GM18858 (cell line): Measurements from ENCODE around the gene KNOP1.

ENCODE experiments used
- ATAC-seq: cut with Tn5 transposase; IDR thresholded peaks from one replicate; pipeline ENCODE4 v1.9.1; 2021; ENCODE audit not compliant: unreplicated experiment

Gene KNOP1, protein sequence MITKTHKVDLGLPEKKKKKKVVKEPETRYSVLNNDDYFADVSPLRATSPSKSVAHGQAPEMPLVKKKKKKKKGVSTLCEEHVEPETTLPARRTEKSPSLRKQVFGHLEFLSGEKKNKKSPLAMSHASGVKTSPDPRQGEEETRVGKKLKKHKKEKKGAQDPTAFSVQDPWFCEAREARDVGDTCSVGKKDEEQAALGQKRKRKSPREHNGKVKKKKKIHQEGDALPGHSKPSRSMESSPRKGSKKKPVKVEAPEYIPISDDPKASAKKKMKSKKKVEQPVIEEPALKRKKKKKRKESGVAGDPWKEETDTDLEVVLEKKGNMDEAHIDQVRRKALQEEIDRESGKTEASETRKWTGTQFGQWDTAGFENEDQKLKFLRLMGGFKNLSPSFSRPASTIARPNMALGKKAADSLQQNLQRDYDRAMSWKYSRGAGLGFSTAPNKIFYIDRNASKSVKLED

DNA sequence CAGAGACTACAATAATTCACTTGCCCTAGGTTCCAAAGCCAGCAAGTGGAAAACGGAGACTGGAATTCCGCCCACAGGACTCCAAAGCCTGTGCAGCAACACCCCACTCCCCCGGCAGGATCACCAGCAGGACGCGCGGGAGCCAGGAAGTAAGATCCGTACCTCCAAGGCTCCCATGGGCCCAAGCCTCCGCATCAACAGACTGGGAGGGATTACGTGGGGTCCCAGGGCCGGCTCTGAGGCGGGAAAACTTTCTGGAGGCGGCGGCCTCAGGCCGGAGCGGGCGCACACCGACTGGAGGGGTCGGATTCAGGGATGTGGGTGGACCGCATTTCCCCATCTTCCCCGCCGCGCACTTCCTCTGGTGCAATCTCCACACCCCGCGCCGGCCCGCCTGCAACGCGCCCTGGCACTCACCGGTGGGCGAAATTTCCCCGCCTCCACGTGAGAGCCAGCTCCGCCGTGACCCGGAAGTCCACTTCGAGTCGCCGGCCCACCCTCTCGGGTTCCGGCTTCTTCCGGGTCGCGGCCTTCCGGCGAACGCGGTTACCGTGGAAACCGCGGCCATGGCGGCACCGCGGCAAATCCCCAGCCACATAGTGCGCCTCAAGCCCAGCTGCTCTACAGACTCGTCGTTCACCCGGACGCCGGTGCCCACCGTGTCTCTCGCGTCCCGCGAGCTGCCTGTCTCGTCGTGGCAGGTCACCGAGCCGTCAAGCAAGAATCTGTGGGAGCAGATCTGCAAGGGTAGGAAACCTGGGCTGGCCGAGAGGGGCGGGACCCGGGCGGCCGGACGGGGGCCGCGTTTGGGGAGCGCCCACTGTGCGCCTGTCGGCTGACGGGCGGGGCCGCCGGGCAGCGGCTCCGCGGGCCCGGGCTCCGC, at the start of gene KNOP1, which contains the start of gene IQCK:
TSS of gene KNOP1 (minus strand) at position 487 of the 883 bp plus-strand sequence. CDS start 3,192 bp downstream, outside the sequence.
TSS of gene IQCK (plus strand) at position 531 of the 883 bp plus-strand sequence. CDS start at position 567, 36 bp downstream.
- ATAC-seq, result peak; percentile 73

DNA sequence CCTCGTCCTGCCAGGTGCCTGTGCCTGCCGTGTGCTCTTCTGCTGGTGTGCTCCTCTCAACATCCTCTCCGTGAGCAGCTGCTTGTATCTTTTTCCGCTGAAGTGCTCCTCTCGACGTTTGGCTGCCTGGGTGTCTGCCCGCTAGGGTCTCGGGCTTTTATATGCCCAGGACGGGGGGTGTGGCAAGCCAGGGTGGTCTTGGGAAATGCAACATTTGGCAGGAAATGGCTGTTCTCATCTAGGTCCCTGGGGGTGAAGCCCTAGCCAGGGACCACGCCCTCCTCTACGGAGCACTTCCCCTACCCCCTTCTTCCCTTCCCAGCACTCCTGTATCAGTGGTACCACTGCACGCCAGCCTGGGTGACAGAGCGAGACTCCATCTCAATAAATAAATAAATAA, 49.5 kb upstream of the KNOP1 start:
- no peak for ATAC-seq

DNA sequence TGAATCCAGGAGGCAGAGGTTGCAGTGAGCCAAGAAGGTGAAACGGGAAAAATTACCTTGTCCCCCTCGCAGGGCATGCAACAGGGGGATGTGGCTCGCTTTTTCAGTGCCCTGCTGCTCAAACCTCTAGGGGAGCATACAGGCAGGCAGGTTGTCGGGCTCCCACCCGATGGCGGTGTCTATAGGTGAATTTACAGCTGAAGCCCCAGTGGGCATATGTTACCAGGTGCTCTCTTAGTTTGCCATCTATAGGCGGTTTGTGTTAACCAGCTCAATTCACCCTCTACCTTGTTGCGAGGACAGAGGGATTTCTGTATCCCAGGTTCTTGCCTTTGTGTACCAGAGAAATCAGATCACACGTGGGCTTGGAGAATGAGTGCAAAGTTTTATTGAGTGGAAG, 49.0 kb upstream of the KNOP1 start:
- no peak for ATAC-seq

DNA sequence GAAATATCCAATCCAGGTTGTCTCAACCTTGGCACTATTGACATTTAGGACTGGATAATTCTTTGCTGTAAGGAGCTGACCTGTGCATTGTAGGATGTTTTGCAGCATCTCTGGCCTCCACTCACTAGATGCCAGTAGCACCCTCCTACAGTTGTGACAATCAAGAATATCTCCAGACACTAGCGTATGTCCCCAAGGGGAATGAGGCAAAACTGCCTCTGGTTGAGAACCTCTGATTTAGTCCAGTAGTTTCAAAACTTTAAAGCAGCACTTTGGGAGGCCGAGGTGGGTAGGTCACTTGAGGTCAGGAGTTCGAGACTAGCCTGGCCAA, 48.5 kb upstream of the KNOP1 start:
- ATAC-seq, result no peak

DNA sequence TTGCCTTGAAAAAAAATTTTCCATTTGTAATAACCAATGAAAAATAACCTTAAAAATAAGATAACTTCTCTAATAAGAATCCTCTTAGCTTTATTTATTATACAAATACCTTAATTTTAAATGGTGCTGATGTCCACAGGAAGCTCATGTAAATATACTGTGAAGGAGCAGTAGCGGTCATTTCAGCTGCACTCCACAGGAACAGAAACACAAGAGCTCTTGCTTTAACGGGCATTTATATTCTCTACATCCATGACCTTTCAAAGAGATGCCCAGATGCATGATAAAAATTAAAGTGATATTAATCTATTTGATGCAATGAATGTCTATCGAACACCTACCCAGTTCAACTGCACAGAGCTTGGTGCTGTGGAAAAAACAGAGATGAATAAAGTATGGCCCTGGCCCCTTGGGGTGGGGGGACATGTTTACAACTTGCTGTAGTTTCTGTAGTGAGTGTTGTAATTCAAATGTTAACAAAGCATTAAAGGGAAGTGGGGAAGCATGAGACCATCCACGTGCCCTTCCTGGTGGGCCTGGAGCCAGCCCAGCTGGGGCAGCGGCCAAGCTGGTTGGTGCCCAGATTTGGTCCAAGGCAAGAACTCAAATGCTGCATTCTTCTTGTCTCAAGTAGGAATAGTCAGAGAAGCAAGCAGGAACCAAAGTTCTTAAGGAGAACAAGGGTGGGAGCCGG, 48.0 kb upstream of the KNOP1 start:
- ATAC-seq, result no peak

DNA sequence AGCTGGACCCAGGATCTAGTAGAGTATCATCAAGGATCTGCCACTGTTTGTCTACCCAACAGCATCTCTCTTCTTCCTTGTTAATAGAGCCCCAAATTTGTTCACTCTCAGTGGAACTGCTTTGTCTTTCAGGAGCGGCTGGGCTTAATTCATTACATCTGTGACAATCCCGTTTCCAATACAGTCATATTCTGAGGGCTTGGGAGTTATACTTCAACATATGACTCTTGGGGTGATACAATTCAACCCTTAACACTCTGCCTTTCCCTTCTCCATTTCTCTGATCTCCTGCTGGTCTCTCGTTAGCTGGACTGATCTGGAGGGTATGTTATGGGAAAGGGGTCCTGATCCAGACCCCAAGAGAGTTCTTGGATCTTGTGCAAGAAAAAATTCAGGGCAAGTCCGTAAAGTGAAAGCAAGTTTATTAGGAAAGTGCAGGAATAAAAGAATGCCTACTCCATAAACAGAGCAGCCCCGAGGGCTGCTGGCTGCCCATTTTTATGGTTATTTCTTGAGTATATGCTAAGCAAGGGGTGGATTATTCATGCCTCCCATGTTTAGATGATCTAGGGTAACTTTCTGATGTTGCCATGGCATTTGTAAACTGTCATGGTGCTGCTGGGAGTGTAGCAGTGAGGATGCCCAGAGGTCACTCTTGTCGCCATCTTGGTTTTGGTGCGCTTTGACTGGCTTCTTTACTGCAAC, 42.5 kb upstream of the KNOP1 start:
- no peak for ATAC-seq

DNA sequence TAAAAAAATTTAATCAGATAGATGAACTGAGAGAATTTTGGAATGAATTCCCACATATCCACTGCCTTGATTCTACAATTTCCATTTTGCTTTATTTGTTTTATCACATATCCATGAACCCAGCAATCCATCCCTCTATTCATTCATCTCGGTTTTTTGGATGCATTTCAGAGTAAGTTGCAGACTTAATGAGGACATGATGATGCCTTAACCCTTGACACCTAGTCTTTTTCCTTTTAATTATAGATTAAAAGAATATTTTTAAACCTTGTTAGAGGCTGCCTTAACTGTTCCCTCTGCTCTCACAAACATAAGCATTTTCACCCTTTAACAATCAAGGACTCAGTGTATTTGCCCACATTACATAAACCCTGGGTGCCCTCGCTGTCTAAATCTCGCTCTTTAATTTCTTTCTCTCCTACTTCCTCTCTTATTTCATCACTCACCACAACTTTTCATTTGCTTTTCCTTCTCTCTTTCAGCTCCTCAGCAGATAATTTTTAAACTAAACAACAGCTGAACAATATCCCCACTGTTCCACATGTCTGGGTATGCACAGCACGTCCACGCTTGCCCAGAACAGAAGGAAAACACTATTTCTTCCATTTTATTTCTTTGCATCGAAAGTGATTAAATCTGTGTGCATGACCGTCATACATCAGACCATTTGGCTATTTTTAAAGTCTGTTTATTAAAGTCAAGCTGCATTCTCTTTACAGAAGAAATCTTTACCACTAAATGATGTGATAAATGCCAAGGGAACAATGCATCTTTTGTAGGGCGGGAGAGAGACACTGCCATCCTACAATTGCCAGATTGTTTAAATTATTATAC, 40.0 kb upstream of the KNOP1 start:
- ATAC-seq, result no peak

DNA sequence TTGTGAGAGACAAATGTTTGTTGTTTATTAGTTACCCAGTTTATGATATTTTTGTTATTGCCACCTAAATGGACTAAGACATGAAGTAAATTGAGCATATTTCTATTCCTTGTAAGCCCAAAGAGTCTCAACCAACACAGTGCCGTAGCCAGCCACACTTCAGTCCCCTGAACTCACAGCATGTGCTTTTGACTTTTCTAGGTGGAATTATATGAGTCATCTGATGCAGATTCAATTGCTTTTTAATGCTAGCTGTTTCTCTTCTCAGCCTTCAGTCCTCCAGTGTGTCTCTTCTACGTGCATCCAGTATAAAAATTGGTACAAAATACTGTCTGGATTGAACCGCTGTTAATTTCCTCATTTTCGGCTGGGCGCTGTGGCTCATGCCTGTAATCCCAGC, 39.0 kb upstream of the KNOP1 start:
- no peak for ATAC-seq

DNA sequence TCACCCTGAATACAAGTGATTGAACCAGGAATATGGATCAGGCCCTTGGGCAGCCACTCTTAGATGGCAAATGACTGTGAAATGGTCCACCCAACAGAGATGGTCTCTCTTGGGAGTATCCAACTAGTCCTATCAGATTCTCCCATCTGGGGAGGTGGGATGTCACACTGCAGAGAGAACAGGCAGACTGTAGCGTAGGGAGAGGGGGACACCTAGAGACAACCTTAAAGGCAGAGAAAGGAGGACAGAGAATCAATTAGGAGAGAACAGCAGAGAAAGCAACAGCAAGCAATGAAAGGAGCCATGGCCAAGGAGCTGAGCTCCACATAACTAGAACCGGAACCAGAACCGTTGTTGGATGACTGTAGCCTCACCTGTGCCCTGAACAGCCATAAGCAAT, 37.2 kb upstream of the KNOP1 start:
- ATAC-seq, result no peak

DNA sequence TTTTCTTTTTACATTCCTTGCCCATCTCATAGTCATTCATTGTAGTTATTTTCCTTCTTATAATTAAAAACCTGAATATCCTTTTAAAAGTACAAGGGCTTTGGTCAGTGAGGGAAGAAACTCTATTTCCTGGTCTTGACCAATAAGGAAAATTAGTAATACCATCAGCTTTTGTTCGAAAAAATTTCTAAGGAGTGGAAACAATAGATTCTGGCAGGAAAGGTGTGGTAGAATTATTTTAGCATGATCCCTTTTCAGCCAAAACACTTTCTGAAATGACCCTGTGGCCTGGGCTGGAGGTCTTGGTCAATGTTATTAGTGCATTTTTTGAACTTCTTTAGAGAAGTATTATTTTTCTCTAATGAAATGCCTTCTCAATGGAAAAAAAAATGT, 36.6 kb upstream of the KNOP1 start:
- no peak for ATAC-seq

DNA sequence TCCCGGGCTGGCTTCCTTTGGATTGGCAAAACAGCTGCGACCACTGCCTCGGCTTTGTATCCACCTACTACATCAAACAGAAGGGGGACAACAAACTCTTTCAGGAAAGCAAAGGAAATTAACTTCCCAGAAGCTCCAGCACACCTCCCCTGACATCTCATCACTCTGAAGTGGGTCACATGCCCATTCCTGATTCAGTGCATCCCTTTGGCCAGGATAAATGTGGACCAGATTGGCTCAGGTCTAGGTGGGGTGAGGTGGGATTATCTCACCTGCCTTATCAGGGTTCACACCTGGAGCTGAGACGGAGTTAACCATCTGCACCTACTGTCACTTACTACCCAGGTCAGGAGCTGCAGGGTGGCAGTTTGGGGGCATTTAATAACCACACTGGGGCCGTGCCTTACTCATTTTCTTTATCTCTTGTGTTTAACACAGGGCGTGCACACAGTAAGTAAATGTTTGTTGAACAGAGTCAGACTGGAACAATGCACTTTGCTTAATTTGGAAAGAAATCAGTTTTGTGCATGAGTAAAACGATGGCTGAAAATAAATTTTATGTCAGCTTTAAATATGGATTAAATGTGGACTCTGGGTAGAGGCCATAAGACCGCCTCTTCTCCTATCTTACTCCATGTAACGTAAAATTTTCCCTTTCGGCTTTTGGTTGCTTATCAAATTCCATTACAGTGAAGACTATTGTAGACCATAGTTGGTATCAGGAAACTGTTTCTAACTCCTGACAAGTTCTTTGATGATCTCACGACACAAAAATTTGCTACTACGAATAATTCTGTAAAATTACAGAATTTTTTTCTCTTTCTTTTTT, 36.0 kb upstream of the KNOP1 start:
- ATAC-seq, result no peak

DNA sequence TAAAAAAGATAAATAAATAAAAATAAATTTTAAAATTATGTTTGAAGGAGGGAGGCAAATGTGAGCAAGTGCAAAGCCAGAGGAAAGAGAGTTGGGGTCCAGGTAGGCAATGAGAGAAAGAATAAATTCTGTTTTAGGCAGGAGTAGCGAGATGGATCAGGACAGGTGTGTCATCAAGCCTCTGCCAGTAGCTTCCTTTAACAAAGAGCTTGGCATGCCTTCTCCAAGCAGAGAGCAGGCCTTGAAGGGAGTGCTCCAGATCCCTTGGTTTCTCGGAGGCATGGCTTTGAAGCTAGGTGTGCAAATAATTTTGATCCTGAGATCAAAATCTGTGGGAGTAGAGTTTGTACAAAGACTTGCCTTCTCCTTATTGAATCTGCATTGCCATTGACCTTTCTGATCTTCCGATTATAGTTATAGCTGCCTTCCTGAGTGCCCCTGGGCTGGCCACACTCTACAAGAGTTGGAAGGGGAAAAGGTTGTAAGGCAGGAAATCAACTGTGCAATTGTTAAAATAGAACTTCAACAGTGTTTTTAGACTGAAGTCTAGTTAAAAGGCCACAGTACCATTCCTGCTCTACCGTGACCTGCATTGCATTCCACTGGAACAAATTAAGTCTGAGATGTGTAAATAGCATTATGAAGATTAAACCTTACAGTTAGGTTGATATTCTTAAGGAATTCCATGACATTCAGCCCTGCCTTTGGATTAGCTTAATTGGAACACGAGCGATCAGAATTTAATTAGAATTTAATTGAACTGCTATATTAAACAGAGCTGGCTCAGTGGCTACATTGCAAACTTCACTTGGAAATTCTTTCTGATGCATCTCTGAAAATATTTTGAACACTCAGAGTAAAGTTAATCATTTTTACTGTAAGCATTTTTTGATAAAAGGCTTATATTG, 33.7 kb upstream of the KNOP1 start:
- no peak for ATAC-seq

DNA sequence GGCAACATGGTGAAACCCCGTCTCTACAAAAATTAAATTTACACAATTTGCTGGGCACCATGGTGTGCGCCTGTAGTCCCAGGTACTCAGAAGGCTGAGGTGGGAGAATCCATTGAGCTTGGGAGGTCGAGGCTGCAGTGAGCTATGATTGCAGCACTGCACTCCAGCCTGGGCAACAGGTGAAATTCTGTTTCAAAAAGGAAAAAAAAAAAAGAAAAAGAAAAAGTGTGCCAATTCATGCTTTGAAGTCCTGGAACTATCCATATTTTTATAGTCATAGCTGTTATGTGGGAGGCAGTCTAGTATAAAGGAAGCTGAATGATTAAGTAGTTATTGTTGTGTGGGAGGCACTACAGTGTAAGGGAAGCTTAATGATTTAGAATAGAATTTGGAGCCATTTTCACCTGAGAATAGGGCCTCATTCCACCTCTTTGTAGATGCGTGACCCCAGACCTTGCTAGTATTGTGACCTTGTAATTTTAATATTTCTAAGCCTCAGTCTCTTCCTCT, 31.6 kb upstream of the KNOP1 start:
- no peak for ATAC-seq

DNA sequence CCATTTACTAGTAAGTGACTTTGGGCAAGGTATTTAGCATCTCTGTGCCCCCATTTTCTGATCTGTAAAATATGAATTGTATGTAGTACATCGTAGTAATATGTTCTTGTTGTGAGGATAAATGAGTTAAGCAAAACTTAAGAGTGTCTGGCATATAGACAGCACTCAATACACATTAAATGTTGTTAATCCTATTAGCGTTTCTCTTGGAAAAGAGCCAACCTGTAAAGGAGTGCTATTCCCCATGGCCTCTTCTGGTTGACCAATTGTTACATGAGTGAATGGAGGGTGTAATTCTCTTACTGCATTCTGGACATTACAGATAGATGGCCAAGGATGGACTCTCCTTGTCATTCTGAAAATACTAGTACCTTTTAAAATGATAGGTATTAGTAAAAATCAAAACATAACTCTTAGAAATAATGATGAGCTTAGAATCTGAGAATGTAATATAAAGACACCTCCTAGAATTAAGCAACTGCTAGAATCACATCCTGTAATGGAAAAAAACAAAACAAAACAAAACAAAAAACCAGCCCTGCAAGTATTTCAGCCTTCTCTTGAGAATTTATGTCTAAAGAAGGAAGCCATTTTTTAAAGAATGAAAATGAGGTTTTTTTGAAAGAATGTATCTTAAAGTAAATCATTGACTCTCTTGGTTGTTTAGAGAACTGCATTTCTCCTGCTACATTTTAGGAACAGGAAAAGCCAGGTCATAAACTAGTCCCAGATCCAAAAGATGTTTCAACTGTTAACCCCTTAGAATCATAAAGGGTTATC, 30.6 kb upstream of the KNOP1 start:
- ATAC-seq, result no peak

DNA sequence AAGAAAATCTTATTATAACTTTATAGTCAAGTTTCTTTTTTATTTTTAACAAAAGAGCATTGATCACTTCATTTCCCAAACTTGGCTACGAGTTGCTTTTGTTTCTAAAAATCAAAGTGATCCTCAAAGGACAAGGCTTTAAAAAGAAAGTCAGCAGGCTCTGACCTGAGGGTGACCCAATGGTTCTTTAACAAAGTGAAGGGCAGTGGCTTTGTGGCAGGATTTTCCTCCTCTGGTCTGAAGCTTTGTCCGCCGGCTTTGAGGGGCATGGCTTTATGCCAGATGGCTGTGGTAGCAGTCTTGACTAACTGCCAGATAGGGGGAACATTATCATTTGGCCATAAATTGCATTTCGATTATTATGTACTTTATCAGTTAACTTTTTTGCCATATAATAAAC, 28.5 kb upstream of the KNOP1 start:
- ATAC-seq, result no peak

DNA sequence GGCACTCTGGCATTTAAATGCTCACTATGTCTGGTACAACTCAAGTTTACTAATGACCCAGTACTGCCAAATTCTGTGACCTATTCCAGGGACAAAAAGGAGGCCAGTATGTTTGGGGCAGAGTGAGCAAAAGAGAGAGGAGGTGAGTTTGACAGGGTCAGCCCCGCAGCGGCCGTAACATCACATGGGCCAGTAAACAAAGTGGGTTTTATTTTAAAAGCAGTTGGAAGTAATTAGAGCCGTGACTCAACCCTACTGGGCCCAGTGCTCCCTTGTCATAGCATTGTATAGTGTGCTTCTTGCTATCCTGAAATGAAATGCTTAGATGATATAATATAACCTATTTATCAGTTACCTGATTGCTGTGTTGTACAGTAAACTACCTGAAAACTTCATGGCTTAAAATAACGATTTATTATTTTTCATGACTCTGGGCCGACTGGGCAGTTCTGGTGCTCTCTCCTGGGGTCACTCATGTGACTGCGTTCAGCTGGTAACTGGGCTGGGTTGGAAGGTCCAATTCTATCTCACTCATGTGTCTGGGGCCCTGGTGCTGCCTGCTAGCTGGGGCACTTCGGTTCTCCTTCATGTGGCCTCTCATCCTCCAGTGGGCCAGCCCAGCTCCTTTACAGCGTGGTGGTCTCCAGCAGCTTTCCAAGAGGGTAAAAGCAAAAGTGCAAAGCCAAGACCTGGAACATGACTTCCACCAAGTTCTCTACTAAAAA, 27.4 kb upstream of the KNOP1 start:
- ATAC-seq, result no peak
